ENCODE data around the gene CALU. TPM values are rescaled to one million over a fixed set of nuclear protein-coding genes. Genes with fewer than 3 reads are reported as not detected.
A peak's percentile ranks its signal among the peaks of the same experiment; 100 is the strongest.

The CALU gene
- total and polyA plus RNA-seq, 2 experiments from 2014 or later = 136 to 179 TPM

DNA sequence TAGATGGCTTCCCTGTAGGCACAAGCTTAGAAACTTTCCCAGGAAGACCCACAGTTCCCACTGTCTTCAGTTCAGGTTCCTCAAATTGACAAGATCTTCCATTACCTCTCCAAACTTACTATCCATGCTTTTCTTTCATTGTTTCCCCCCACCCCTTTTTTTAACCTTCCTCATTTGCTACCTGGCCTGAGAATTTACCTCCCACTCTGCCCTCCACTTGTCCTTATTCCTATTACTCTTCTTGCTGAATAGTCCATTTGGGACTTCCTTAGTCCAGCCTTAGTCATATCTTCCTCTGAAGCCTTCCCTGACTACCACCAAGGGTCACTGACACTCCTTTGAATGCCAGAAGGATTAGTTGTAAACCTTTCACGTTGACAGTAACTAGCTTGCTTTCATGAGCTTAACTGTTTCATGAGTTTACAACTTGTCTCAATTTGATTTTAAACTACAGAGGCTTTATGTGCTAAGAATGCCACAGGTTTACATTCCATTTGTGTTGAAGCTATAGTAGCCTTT, 1.2 kb upstream of the CALU start (continued):
- TF ChIP-seq, protein P1, sequence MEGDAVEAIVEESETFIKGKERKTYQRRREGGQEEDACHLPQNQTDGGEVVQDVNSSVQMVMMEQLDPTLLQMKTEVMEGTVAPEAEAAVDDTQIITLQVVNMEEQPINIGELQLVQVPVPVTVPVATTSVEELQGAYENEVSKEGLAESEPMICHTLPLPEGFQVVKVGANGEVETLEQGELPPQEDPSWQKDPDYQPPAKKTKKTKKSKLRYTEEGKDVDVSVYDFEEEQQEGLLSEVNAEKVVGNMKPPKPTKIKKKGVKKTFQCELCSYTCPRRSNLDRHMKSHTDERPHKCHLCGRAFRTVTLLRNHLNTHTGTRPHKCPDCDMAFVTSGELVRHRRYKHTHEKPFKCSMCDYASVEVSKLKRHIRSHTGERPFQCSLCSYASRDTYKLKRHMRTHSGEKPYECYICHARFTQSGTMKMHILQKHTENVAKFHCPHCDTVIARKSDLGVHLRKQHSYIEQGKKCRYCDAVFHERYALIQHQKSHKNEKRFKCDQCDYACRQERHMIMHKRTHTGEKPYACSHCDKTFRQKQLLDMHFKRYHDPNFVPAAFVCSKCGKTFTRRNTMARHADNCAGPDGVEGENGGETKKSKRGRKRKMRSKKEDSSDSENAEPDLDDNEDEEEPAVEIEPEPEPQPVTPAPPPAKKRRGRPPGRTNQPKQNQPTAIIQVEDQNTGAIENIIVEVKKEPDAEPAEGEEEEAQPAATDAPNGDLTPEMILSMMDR (conservative IDR thresholded peaks at IDR 0.05; ENCODE audit: low read depth in 2 of 2) = no peak
- no peak for TF ChIP-seq NANOG (IDR thresholded peaks at IDR 0.05; ENCODE audit: borderline replicate concordance)

DNA sequence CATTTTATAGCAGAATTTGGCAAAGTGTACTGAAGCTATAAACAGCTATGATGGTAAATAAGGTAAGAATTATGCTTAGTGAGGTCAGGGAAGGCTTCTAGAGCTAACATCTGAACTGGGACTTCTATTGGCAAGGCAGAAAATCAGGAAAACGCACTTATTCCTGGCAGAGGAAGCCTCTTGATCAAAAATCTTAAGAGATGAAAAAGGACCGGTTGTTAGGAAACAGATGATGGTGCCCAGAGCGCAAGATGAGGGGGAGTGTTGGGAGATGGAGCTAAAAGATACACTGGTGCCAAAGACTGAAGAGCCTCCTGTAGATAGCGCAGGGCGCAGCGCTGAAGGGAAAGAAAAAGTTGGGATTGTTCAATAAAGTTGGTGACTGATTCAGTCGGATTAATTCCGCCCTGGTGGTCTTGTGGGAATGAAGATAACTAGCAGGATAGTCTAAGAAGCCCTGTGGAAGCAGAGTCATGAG, 550 bp upstream of the CALU start:
- Mint-ChIP-seq H3K9me3 (no peaks in the 10 kb centered on the region), H3K4me3 (peak overlapping the region; percentile 98), H3K27ac (peak overlapping the region; percentile 88), H3K27me3 (ENCODE audit: insufficient read depth, low read depth, poor library complexity) (peaks cover 5% of the 10 kb centered on the region), H3K36me3 (ENCODE audit: low read depth) (peaks cover 4% of the 10 kb centered on the region; the same call in 1 of the 3 replicates), H3K4me1 (peaks cover 15% of the 10 kb centered on the region)
- peaks cover 2% of the 10 kb centered on the region for H3K9me2 ChIP-seq (ENCODE audit: insufficient read depth)
- no peaks in the 10 kb centered on the region for H3F3A ChIP-seq (replicated peaks; ENCODE audit: low read depth)
- peak overlapping the region; percentile 44 for H2AFZ ChIP-seq
- DNase-seq (ENCODE audit: low spot score) (no peak), ATAC-seq (peak; percentile 32)
- no peaks in the 10 kb centered on the region for H3K27me3 ChIP-seq (ENCODE audit: insufficient read depth)
- no peak for TF ChIP-seq STAT1 (IDR thresholded peaks at IDR 0.05; ENCODE audit: unreplicated experiment)
- TF ChIP-seq, protein P2, sequence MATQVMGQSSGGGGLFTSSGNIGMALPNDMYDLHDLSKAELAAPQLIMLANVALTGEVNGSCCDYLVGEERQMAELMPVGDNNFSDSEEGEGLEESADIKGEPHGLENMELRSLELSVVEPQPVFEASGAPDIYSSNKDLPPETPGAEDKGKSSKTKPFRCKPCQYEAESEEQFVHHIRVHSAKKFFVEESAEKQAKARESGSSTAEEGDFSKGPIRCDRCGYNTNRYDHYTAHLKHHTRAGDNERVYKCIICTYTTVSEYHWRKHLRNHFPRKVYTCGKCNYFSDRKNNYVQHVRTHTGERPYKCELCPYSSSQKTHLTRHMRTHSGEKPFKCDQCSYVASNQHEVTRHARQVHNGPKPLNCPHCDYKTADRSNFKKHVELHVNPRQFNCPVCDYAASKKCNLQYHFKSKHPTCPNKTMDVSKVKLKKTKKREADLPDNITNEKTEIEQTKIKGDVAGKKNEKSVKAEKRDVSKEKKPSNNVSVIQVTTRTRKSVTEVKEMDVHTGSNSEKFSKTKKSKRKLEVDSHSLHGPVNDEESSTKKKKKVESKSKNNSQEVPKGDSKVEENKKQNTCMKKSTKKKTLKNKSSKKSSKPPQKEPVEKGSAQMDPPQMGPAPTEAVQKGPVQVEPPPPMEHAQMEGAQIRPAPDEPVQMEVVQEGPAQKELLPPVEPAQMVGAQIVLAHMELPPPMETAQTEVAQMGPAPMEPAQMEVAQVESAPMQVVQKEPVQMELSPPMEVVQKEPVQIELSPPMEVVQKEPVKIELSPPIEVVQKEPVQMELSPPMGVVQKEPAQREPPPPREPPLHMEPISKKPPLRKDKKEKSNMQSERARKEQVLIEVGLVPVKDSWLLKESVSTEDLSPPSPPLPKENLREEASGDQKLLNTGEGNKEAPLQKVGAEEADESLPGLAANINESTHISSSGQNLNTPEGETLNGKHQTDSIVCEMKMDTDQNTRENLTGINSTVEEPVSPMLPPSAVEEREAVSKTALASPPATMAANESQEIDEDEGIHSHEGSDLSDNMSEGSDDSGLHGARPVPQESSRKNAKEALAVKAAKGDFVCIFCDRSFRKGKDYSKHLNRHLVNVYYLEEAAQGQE (IDR thresholded peaks at IDR 0.05; ENCODE audit: unreplicated experiment) = no peak
- no peak for TF ChIP-seq ZNF114 (CRISPR knock-in tag; IDR thresholded peaks at IDR 0.05)
- TF ChIP-seq, protein P3, sequence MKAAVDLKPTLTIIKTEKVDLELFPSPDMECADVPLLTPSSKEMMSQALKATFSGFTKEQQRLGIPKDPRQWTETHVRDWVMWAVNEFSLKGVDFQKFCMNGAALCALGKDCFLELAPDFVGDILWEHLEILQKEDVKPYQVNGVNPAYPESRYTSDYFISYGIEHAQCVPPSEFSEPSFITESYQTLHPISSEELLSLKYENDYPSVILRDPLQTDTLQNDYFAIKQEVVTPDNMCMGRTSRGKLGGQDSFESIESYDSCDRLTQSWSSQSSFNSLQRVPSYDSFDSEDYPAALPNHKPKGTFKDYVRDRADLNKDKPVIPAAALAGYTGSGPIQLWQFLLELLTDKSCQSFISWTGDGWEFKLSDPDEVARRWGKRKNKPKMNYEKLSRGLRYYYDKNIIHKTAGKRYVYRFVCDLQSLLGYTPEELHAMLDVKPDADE (IDR thresholded peaks at IDR 0.05) = no peak
- TF ChIP-seq POLR2AphosphoS5 (IDR thresholded peaks at IDR 0.05; ENCODE audit: low read depth) = no peak
- no peak for TF ChIP-seq NANOG (IDR thresholded peaks at IDR 0.05; ENCODE audit: borderline replicate concordance)
- TF ChIP-seq, protein P1 (conservative IDR thresholded peaks at IDR 0.05; ENCODE audit: low read depth in 2 of 2) = no peak
- no peak for TF ChIP-seq CREB1 (CRISPR knock-in tag; IDR thresholded peaks at IDR 0.05; ENCODE audit: low read depth)
- H3K4me2 ChIP-seq = peak overlapping the region; percentile 95
- peaks cover 35% of the 10 kb centered on the region for H4K20me1 ChIP-seq (replicated peaks; ENCODE audit: insufficient read depth)
- H3K79me2 ChIP-seq (replicated peaks; ENCODE audit: insufficient read depth) = peaks cover 44% of the 10 kb centered on the region
- H3K36me3 ChIP-seq (ENCODE audit: insufficient read depth) = no peaks in the 10 kb centered on the region
- H3K4me3 ChIP-seq = peak overlapping the region; percentile 87
- peaks cover 15% of the 10 kb centered on the region for H3K4me1 ChIP-seq (ENCODE audit: insufficient read depth)
- H3K27ac ChIP-seq (ENCODE audit: low read depth) = 0 out of 2 replicates have a peak overlapping the region, but pooled peaks have one; percentile 43

All from GM23338 (cell line).